ENCODE measurements around the gene PCOLCE2.

The PCOLCE2 gene

GRCh38 chr3:142863930-142864920 lies 24.7 kb downstream of the PCOLCE2 start:
- no peak for DNase-seq

- DNase-seq: no peak
Measured at GRCh38 chr3:142863010-142863817, 25.7 kb downstream of the PCOLCE2 start.

DNA sequence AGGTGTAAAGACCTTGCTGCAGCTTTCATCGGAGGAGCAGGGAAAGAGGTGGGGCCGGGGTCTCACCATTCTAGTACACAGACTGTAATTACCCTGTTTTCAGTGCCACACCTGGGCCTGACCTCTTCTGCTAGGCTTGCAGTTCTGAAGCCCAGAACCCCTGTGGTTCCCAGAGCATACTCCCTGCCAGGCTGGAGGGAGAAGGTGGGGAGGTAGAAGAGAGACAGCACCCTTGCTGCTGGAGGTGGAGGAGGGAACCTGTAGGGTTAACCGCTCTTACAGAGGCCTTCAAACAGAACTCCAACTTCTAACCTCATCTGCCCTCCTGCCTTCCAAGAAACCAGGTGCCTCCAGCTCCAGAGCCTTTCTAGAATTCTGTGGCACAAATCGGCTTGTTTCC lies 27.0 kb downstream of the PCOLCE2 start:
- DNase-seq: no peak

GRCh38 chr3:142858043-142858442 lies 30.8 kb downstream of the PCOLCE2 start:
- DNase-seq: peak; percentile 33

- DNase-seq: peak; percentile 81
Measured at GRCh38 chr3:142857056-142857455, 31.8 kb downstream of the PCOLCE2 start.

- DNase-seq: no peak
Measured at GRCh38 chr3:142853270-142854168, 35.4 kb downstream of the PCOLCE2 start.

DNA sequence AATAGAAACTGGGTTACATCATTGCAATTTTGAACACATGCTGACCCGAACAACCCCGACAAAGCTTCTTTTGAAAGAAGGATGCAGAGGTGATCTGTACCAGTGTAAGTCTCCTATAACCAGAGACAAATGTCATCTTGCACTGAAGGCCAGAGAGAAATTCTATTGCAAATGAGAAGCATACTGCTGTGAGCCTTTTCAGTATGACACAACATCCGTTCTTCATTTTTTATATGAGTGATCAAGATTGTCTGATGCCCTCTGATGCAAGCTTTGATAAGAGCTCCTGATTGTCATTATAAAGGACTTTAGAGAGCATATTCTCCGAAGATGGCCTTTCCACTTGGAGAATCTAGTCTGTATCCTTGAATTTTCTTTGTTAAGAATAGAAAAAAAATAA lies 36.9 kb downstream of the PCOLCE2 start:
- DNase-seq: no peak

DNA sequence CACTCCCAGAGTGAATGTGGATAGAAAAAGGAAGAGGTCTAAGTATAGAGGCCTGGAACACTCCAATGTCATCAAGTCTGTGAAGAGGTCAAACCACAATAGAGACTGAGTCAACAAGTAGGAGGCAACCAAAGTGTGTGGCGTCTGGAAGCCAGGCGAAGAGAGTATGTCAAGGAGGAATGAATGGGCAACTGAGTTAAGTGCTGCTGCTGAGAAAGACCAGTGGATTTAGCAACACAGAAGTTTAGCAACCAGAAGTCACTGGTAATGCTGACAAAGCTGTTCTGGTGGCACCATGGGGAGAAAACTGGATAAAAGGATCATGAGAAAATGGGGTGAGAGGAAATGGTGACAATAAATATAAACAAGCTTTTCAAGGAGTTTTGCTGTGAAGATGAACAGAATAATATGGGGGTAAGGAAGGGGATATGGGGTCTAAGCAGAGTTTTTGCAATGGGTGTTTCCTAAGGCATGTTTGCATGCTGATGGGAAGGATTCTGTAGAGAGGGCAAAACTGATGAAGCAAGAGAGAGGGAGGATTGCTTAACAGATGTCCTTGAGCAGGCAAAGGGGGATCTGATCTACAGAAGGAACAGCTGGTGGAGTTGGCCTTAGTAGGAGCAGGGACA lies 38.4 kb downstream of the PCOLCE2 start:
- no peak for DNase-seq

GRCh38 chr3:142849148-142849547 lies 39.7 kb downstream of the PCOLCE2 start:
- no peak for DNase-seq

DNA sequence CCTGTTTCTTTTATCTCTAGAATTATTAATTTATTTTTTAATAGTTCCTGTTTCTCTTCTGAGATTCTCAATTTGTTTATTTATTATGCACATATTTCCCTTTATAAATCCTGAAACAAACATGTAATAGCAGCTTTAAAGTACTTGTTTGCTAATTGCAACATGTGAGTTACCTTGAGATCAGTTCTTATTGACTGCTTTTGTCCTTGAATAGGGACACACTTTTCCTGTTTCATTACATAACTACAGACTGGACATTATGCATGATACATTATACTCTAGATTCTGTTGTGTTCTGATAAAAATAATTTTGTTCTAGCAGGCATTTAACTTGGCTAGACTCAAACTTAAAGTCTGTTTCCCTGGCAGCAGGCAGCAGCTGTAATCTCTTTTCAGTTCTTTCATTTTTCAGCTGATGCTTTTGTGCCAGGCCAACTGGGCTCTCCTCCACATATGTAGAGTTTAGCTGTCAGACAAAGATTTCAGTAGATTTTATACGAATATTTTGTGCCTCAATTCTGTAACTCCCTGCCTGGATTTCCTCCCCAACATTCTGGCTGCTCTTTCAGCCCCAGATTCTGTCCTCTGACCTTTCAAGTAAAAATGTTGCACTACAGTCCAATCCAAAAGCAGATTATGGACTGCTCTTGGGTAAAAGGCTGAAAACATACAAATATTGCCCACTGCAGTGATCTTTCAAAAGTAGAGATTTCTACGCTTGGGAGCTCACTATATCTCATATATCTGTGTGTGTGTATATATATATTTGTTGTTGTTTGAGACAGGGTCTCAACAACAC lies 41.9 kb downstream of the PCOLCE2 start:
- DNase-seq: no peak

- no peak for DNase-seq
Measured at GRCh38 chr3:142844339-142844977, 44.4 kb downstream of the PCOLCE2 start.

- DNase-seq: no peak
Measured at GRCh38 chr3:142839831-142840230, 49.1 kb downstream of the PCOLCE2 start.

DNA sequence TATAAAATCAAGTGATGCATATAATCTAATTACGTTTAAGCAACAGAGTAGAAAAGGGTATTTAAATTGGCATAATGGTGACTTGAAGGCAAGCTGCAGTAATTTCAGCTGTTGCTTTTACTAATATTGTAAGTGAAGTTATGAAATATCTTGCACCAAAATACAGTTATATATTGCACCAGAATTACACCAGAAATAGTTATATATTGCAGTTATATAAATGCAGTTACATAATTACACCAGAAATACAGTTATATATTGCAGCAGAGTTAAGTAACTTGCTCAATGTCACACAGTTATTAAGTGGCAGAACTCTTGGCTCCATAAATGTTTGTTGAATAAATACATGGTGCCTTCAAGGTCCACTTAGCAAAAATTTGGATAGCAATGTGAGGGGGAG lies 51.4 kb downstream of the PCOLCE2 start:
- DNase-seq: no peak

DNA sequence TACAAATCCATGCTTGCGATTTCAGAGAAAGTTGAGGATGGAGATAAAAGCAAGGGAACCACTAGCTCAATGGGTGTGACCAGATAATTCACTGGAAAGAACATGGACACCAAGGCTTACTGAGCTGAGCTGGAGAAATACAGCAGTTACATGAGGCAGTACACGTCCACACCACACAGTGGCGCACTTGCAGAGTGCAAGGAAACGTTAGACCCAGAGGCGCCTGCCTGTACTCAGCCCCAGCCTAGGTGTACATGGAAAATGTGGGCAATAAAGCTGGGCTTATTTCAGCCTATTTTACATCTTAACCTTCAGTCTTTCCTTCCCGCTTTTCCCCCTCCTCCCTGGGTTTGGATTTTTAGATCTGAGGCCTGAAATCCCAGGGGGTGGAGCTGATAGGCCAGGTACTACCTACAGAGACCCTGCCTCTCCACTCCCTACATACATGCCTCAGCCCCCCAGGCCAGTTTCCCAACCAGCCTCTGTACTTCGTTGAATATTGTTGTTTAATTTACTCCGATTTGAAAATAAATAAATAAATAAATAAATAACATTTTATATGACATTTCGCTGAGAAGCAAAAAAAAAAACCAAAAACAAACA lies 60.1 kb downstream of the PCOLCE2 start:
- DNase-seq: peak; percentile 82

- DNase-seq: no peak
Measured at GRCh38 chr3:142819179-142819578, 69.7 kb downstream of the PCOLCE2 start.

DNA sequence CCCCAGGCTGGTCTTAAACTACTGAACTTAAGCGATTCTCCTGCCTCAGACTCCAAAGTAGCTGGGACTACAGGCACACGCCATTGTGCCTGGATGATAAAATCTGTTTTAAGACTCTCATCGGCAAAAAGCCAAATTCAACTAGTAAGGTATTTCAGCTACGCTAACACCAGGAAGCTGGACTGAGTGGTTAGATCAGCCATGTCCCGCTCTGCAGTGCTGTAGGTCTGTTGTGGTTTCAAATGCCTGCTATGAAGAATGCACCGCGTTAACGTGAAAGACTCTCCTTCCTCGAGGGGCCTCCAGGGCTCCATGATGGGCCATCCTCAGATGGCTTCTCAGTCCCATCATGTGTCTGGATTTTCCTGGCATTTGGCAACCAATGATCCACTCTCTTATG lies 70.2 kb downstream of the PCOLCE2 start:
- no peak for DNase-seq

DNA sequence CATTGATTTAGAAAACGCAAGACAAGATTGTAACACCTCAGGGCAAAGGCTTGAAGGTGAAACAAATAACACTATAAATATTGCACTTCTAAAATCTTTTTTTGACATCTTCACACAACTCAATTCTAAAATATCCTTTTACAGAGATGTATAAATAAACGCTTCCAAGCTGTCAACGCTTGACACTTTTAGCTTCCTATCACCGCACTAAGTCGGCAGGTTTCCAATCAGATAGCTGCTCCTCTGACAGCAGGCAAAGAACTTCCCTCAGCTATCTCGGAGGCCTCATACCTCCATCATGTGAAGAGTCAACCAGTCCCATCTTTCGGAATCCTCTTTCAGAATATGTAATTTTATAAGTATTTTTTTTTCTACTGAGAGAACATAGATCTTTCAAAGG lies 71.0 kb downstream of the PCOLCE2 start:
- DNase-seq: no peak

- DNase-seq: no peak
Measured at GRCh38 chr3:142817356-142817755, 71.5 kb downstream of the PCOLCE2 start.

DNA sequence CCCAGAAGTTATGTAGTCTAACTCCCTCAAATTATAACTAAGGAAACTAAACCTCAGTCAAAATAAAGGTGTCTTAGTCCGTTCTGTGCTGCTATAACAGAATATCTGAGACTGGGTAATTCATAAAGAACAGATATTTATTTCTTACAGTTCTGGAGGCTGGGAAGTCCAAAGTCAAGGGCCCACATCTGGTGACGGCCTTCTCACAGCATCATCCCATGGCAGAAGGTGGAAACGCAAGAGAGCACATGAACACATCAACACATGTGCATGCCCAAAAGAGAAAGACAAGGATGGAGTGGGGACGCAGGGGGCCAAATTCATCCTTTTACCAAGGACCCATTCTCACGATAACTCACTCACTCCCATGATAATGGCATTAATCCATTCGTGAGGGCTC lies 73.1 kb downstream of the PCOLCE2 start:
- DNase-seq: no peak

- DNase-seq: no peak
Measured at GRCh38 chr3:142809259-142809658, 79.6 kb downstream of the PCOLCE2 start.
